Measurements from ENCODE around the gene BRD3OS. TPM values are rescaled to one million over a fixed set of nuclear protein-coding genes. Genes with fewer than 3 reads are reported as not detected.

Gene BRD3OS
- total RNA-seq, 2 experiments from 2014 or later: 13.7 to 21.6 TPM

- no peaks in the 10 kb centered on the region for H3K36me3 ChIP-seq (ENCODE audit: insufficient read depth, low read length)
- intact Hi-C loops (cut with micrococcal nuclease; ENCODE audit: unreplicated experiment): loop anchor here (5.0 kb wide), 2 partner anchors 93 to 113 kb away; no protein-coding TSS in a partner anchor
- POLR2A ChIA-PET: interaction anchor here (0.6 kb wide), 1 partner anchor 34 kb away, joined by 3 read pairs; no protein-coding TSS in a partner anchor
- CTCF ChIA-PET (ENCODE audit: unreplicated experiment): no interaction called here
- 0 out of 2 replicates have a peak, but pooled peaks cover 6% of the 10 kb centered on the region for H3K79me2 ChIP-seq (ENCODE audit: insufficient read depth, low read depth, low read length)
- H3K9me2 ChIP-seq (ENCODE audit: insufficient read depth, low read length): no peaks in the 10 kb centered on the region
- no peak for DNase-seq (ENCODE audit: low spot score)
- H4K20me1 ChIP-seq (ENCODE audit: insufficient read depth, low read length): peaks cover 3% of the 10 kb centered on the region; the same call in 1 of the 2 replicates
- H3K4me3 ChIP-seq (ENCODE audit: low read depth, low read length, poor library complexity, severe bottlenecking): peak overlapping the region; percentile 88
- H3K4me2 ChIP-seq (ENCODE audit: low read length): peak overlapping the region; percentile 83
- no peak overlapping the region for H3K27ac ChIP-seq (ENCODE audit: low read depth, low read length, poor library complexity, severe bottlenecking)
- no TSS peak for BruUV-seq (replicated peaks)
- H2AFZ ChIP-seq (ENCODE audit: low read length): no peak overlapping the region
- TF ChIP-seq EZH2phosphoT487 (IDR thresholded peaks at IDR 0.05; ENCODE audit: borderline replicate concordance, low read depth, low read length) (no peak), CTCF (conservative IDR thresholded peaks at IDR 0.05; ENCODE audit: low read length) (no peak)
- H3K9me3 ChIP-seq (ENCODE audit: low read length): no peaks in the 10 kb centered on the region
- H3K4me1 ChIP-seq (ENCODE audit: insufficient read depth, low read length, poor library complexity, severe bottlenecking): peaks cover 25% of the 10 kb centered on the region
These were observed 34.7 kb upstream of the BRD3OS start for GRCh38 chr9:133990366-133991213.

GRCh38 chr9:133991214-133991921 lies 33.9 kb upstream of the BRD3OS start:
- H2AFZ ChIP-seq (ENCODE audit: low read length): no peak overlapping the region
- peaks cover 3% of the 10 kb centered on the region; the same call in 1 of the 2 replicates for H4K20me1 ChIP-seq (ENCODE audit: insufficient read depth, low read length)
- no peak for TF ChIP-seq EZH2phosphoT487 (IDR thresholded peaks at IDR 0.05; ENCODE audit: borderline replicate concordance, low read depth, low read length)
- TF ChIP-seq CTCF (conservative IDR thresholded peaks at IDR 0.05; ENCODE audit: low read length): no peak
- ChIA-PET POLR2A (interaction anchor here (0.6 kb wide), 1 partner anchor 35 kb away, joined by 3 read pairs; no protein-coding TSS in a partner anchor), CTCF (ENCODE audit: unreplicated experiment) (no interaction called here)
- H3K4me2 ChIP-seq (ENCODE audit: low read length): peak overlapping the region; percentile 83
- no peaks in the 10 kb centered on the region for H3K9me2 ChIP-seq (ENCODE audit: insufficient read depth, low read length)
- peaks cover 25% of the 10 kb centered on the region for H3K4me1 ChIP-seq (ENCODE audit: insufficient read depth, low read length, poor library complexity, severe bottlenecking)
- H3K27ac ChIP-seq (ENCODE audit: low read depth, low read length, poor library complexity, severe bottlenecking): no peak overlapping the region
- H3K79me2 ChIP-seq (ENCODE audit: insufficient read depth, low read depth, low read length): 0 out of 2 replicates have a peak, but pooled peaks cover 6% of the 10 kb centered on the region
- H3K36me3 ChIP-seq (ENCODE audit: insufficient read depth, low read length): no peaks in the 10 kb centered on the region
- intact Hi-C loops (cut with micrococcal nuclease; ENCODE audit: unreplicated experiment): loop anchor here (5.0 kb wide), 2 partner anchors 94 to 114 kb away; no protein-coding TSS in a partner anchor
- peak overlapping the region; percentile 88 for H3K4me3 ChIP-seq (ENCODE audit: low read depth, low read length, poor library complexity, severe bottlenecking)
- no peak for DNase-seq (ENCODE audit: low spot score)
- BruUV-seq (replicated peaks): no TSS peak
- no peaks in the 10 kb centered on the region for H3K9me3 ChIP-seq (ENCODE audit: low read length)

Data from OCI-LY7 (cell line).